NB4 (cell line): ENCODE data around the gene SHB.

Experiments
- MYC ChIP-seq: IDR thresholded peaks from 2 replicates; pipeline ENCODE4 v1.6.1; 2011; ENCODE audit warnings: low read depth, low read length
- POLR2A ChIP-seq: IDR thresholded peaks from 2 replicates; pipeline ENCODE4 v1.6.1; 2011; ENCODE audit warnings: mild to moderate bottlenecking; ENCODE audit not compliant: insufficient read length; ENCODE audit errors: extremely low read depth
- TF ChIP-seq, protein P1 (sequence below): IDR thresholded peaks from one replicate; pipeline ENCODE4 v1.5.1; 2012; ENCODE audit warnings: low read depth, low read length

DNA sequence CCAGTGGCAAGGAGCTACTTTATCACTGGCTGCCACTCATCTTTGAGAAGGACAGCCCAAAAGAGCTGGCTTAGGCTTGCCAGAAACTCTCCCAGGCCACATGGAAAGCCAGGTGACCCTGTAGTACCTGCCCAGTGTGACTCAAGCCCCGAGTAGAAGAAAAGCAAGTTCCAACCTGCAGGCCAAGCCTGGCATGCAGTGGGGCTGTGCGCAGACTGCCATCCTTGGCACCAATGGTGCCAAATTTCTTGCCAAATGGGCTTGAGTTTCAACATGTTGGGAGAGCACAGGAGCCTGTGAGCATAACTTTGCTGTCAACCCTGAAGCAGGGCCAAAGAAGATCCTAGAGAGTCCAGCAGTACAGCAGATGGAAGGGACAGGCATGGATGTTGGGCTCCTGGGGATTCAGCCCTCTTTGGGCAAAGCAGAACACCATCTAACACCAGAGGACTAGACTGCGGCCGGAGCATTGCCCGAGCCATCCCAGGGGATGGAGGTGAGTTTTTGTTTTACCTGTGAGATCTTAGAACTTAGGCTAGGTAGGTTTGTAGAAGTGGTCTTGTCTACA is 27.3 kb upstream of the SHB start:
- TF ChIP-seq, protein P1, sequence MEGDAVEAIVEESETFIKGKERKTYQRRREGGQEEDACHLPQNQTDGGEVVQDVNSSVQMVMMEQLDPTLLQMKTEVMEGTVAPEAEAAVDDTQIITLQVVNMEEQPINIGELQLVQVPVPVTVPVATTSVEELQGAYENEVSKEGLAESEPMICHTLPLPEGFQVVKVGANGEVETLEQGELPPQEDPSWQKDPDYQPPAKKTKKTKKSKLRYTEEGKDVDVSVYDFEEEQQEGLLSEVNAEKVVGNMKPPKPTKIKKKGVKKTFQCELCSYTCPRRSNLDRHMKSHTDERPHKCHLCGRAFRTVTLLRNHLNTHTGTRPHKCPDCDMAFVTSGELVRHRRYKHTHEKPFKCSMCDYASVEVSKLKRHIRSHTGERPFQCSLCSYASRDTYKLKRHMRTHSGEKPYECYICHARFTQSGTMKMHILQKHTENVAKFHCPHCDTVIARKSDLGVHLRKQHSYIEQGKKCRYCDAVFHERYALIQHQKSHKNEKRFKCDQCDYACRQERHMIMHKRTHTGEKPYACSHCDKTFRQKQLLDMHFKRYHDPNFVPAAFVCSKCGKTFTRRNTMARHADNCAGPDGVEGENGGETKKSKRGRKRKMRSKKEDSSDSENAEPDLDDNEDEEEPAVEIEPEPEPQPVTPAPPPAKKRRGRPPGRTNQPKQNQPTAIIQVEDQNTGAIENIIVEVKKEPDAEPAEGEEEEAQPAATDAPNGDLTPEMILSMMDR, result no peak
- TF ChIP-seq POLR2A (no peak), MYC (no peak)
